Neural cell (in vitro differentiated cells): ENCODE data around the gene UGT1A8. TPM values are rescaled to one million over a fixed set of nuclear protein-coding genes. Genes with fewer than 3 reads are reported as not detected.

Source experiments
- H2AFZ ChIP-seq: fragments of 200-600, 300-800 bp; sonication (generic), shearing (Covaris generic); 2 replicates; pipeline ENCODE4 v1.6.0; 2014; ENCODE audit warnings: low read depth, mild to moderate bottlenecking, antibody characterized with exemption, low read length, moderate library complexity
- H3F3A ChIP-seq: fragments of 200-600 bp; shearing (Covaris generic); 2 replicates; pipeline ENCODE4 v1.6.1; 2016; ENCODE audit warnings: mild to moderate bottlenecking, moderate library complexity, mixed read lengths, antibody characterized with exemption, low read length; ENCODE audit not compliant: insufficient read depth, poor library complexity, severe bottlenecking
- H3K27ac ChIP-seq: fragments of 200-600, 300-800 bp; sonication (generic), shearing (Covaris generic); 2 replicates; pipeline ENCODE4 v1.5.1; 2014; ENCODE audit warnings: mild to moderate bottlenecking, low read length, moderate library complexity
- H3K27me3 ChIP-seq: fragments of 300-800, 200-600 bp; sonication (generic), shearing (Covaris generic); 2 replicates; pipeline ENCODE4 v1.6.0; 2014; ENCODE audit warnings: mild to moderate bottlenecking, low read depth, low read length, moderate library complexity; ENCODE audit not compliant: insufficient read depth
- H3K36me3 ChIP-seq: fragments of 300-800, 200-600 bp; sonication (generic), shearing (Covaris generic); 2 replicates; pipeline ENCODE4 v1.5.1; 2014; ENCODE audit warnings: mild to moderate bottlenecking, antibody characterized with exemption, low read length, moderate library complexity; ENCODE audit not compliant: insufficient read depth
- H3K4me2 ChIP-seq: fragments of 300-800, 200-600 bp; sonication (generic), shearing (Covaris generic); 2 replicates; pipeline ENCODE4 v1.6.0; 2014; ENCODE audit warnings: mild to moderate bottlenecking, low read length
- H3K4me3 ChIP-seq: fragments of 300-800, 200-600 bp; sonication (generic), shearing (Covaris generic); 2 replicates; pipeline ENCODE4 v1.5.1; 2014; ENCODE audit warnings: mild to moderate bottlenecking, low read length, moderate library complexity
- H3K79me2 ChIP-seq: fragments of 200-600 bp; shearing (Covaris generic); replicated peaks from 2 replicates; pipeline ENCODE4 v1.6.0; 2014; ENCODE audit warnings: mild to moderate bottlenecking, low read length, moderate library complexity; ENCODE audit not compliant: insufficient read depth
- H3K9ac ChIP-seq: fragments of 300-800, 200-600 bp; sonication (generic), shearing (Covaris generic); 2 replicates; pipeline ENCODE4 v1.6.1; 2016; ENCODE audit warnings: mild to moderate bottlenecking, low read length, mixed read lengths
- H3K9me2 ChIP-seq: fragments of 200-600 bp; shearing (Covaris generic); 2 replicates; pipeline ENCODE4 v1.6.1; 2016; ENCODE audit warnings: mild to moderate bottlenecking, low read length, mixed read lengths; ENCODE audit not compliant: insufficient read depth
- H3K9me3 ChIP-seq: fragments of 200-600, 300-800 bp; sonication (generic), shearing (Covaris generic); 2 replicates; pipeline ENCODE4 v1.6.1; 2016; ENCODE audit warnings: mild to moderate bottlenecking, mixed run types, low read length, moderate library complexity, mixed read lengths
- H4K20me1 ChIP-seq: fragments of 200-600 bp; shearing (Covaris generic); 2 replicates; pipeline ENCODE4 v1.6.1; 2016; ENCODE audit warnings: mild to moderate bottlenecking, mixed run types; ENCODE audit not compliant: insufficient read depth
- EP300 ChIP-seq: fragments of 450-650 bp; conservative IDR thresholded peaks from 2 replicates; pipeline ENCODE4 v1.6.1; 2014; ENCODE audit warnings: antibody characterized with exemption, mild to moderate bottlenecking, moderate library complexity; ENCODE audit not compliant: poor library complexity, severe bottlenecking
- EZH2 ChIP-seq: fragments of 200-600, 300-800 bp; shearing (Covaris generic), sonication (generic); IDR thresholded peaks from 2 replicates; pipeline ENCODE4 v1.6.1; 2014; ENCODE audit warnings: antibody characterized with exemption, low read length, borderline replicate concordance, mild to moderate bottlenecking; ENCODE audit not compliant: insufficient read depth, poor library complexity, severe bottlenecking
- MXI1 ChIP-seq: fragments of 450-650 bp; conservative IDR thresholded peaks from 2 replicates; pipeline ENCODE4 v1.6.1; 2014; ENCODE audit warnings: antibody characterized with exemption, mild to moderate bottlenecking; ENCODE audit not compliant: poor library complexity, severe bottlenecking
- POLR2AphosphoS5 ChIP-seq: IDR thresholded peaks from 2 replicates; pipeline ENCODE4 v1.6.1; 2012
- RAD21 ChIP-seq: fragments of 450-650 bp; conservative IDR thresholded peaks from 2 replicates; pipeline ENCODE4 v1.6.1; 2014; ENCODE audit warnings: antibody characterized with exemption, mild to moderate bottlenecking, moderate library complexity
- SMC3 ChIP-seq: fragments of 450-650 bp; conservative IDR thresholded peaks from 2 replicates; pipeline ENCODE4 v1.6.1; 2014; ENCODE audit warnings: antibody characterized with exemption, mild to moderate bottlenecking, moderate library complexity; ENCODE audit not compliant: poor library complexity
- TAF1 ChIP-seq: IDR thresholded peaks from 2 replicates; pipeline ENCODE4 v1.6.1; 2012; ENCODE audit warnings: low read depth
- polyA plus RNA-seq: library from polyadenylated mRNA; depleted of rRNA; stranded (reverse); fragments of >200 nt; gene quantifications from 2 replicates; pipeline ENCODE4 v1.2.3, GENCODE V29; 2014
- TF ChIP-seq, protein P1 (sequence below): IDR thresholded peaks from 2 replicates; pipeline ENCODE4 v1.6.1; 2012; ENCODE audit warnings: borderline replicate concordance
- TF ChIP-seq, protein P2 (sequence below): fragments of 450-650 bp; IDR thresholded peaks from 2 replicates; pipeline ENCODE4 v1.5.1; 2014; ENCODE audit warnings: antibody characterized with exemption, mild to moderate bottlenecking, moderate library complexity; ENCODE audit not compliant: poor library complexity, severe bottlenecking

UGT1A8 gene
- polyA plus RNA-seq, 1 donor from 2014 or later: not detected

DNA sequence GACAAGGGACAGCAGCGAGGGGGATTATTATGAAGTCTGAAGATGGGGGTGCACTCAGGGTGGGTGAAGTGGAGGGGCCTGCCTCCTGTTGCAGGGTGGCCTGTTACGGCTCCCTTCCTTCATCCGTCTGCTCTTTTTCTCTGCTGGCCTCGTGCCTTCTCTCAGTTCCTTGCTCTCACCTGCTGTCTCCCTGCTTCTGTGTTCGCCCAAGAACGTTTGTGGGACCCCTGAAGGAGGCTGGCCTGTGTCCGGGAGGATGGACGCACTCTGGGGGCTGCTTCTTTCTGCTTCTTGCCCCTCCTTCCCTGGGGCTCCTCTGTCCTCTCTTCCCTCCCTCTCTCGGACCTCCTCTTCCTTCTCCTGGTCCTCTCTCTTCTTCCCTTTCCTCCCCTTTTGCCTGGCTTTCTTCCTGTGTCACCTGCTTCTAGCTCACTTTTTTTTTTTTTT, 174.5 kb downstream of the UGT1A8 start:
- Histone ChIP-seq H3K9me3 (no peaks in the 10 kb centered on the region), H3K27me3 (no peaks in the 10 kb centered on the region), H4K20me1 (no peaks in the 10 kb centered on the region), H3K27ac (no peak overlapping the region), H3K4me2 (no peak overlapping the region), H3K79me2 (no peaks in the 10 kb centered on the region), H3F3A (no peaks in the 10 kb centered on the region), H3K9me2 (no peaks in the 10 kb centered on the region), H3K4me3 (no peak overlapping the region), H3K36me3 (no peaks in the 10 kb centered on the region), H2AFZ (no peak overlapping the region), H3K9ac (no peak overlapping the region)
- TF ChIP-seq, protein P1, sequence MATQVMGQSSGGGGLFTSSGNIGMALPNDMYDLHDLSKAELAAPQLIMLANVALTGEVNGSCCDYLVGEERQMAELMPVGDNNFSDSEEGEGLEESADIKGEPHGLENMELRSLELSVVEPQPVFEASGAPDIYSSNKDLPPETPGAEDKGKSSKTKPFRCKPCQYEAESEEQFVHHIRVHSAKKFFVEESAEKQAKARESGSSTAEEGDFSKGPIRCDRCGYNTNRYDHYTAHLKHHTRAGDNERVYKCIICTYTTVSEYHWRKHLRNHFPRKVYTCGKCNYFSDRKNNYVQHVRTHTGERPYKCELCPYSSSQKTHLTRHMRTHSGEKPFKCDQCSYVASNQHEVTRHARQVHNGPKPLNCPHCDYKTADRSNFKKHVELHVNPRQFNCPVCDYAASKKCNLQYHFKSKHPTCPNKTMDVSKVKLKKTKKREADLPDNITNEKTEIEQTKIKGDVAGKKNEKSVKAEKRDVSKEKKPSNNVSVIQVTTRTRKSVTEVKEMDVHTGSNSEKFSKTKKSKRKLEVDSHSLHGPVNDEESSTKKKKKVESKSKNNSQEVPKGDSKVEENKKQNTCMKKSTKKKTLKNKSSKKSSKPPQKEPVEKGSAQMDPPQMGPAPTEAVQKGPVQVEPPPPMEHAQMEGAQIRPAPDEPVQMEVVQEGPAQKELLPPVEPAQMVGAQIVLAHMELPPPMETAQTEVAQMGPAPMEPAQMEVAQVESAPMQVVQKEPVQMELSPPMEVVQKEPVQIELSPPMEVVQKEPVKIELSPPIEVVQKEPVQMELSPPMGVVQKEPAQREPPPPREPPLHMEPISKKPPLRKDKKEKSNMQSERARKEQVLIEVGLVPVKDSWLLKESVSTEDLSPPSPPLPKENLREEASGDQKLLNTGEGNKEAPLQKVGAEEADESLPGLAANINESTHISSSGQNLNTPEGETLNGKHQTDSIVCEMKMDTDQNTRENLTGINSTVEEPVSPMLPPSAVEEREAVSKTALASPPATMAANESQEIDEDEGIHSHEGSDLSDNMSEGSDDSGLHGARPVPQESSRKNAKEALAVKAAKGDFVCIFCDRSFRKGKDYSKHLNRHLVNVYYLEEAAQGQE: no peak
- no peak for TF ChIP-seq RAD21
- no peak for TF ChIP-seq EP300
- TF ChIP-seq SMC3: no peak
- TF ChIP-seq MXI1: no peak
- TF ChIP-seq, protein P2, sequence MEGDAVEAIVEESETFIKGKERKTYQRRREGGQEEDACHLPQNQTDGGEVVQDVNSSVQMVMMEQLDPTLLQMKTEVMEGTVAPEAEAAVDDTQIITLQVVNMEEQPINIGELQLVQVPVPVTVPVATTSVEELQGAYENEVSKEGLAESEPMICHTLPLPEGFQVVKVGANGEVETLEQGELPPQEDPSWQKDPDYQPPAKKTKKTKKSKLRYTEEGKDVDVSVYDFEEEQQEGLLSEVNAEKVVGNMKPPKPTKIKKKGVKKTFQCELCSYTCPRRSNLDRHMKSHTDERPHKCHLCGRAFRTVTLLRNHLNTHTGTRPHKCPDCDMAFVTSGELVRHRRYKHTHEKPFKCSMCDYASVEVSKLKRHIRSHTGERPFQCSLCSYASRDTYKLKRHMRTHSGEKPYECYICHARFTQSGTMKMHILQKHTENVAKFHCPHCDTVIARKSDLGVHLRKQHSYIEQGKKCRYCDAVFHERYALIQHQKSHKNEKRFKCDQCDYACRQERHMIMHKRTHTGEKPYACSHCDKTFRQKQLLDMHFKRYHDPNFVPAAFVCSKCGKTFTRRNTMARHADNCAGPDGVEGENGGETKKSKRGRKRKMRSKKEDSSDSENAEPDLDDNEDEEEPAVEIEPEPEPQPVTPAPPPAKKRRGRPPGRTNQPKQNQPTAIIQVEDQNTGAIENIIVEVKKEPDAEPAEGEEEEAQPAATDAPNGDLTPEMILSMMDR: no peak
- TF ChIP-seq EZH2: no peak
- no peak for TF ChIP-seq POLR2AphosphoS5
- no peak for TF ChIP-seq TAF1

DNA sequence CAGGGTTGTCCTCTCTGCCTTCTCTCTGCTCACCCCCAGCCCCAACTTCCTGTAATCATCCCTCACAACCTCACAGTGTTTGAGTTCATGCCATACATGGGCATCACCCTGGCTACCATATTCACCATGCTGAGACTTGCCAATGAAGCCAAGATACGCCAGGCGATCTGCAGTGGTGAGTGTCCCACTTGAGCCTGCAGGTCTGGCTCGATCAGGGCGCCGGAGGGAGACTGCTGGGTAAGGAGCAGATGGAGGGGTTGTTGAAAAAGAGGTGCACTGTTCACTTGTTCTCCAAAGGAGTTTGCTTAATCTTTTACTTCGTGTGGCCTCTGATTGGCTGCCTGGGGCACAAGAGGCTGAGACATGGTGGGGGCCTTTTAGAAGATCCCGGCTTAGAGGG, 175.3 kb downstream of the UGT1A8 start:
- no peaks in the 10 kb centered on the region for H3F3A ChIP-seq
- no peaks in the 10 kb centered on the region for H3K36me3 ChIP-seq
- H3K9ac ChIP-seq: no peak overlapping the region
- H3K79me2 ChIP-seq: no peaks in the 10 kb centered on the region
- no peak overlapping the region for H2AFZ ChIP-seq
- TF ChIP-seq, protein P2: no peak
- TF ChIP-seq EZH2: no peak
- TF ChIP-seq EP300: no peak
- TF ChIP-seq, protein P1: no peak
- no peak for TF ChIP-seq MXI1
- TF ChIP-seq RAD21: no peak
- no peak for TF ChIP-seq SMC3
- no peak for TF ChIP-seq TAF1
- no peak overlapping the region for H3K4me3 ChIP-seq
- H3K4me2 ChIP-seq: no peak overlapping the region
- no peaks in the 10 kb centered on the region for H4K20me1 ChIP-seq
- H3K27me3 ChIP-seq: no peaks in the 10 kb centered on the region
- no peaks in the 10 kb centered on the region for H3K9me3 ChIP-seq
- no peak overlapping the region for H3K27ac ChIP-seq
- no peaks in the 10 kb centered on the region for H3K9me2 ChIP-seq
